Raji (cell line): Measurements from ENCODE around the gene TPPP3.

ENCODE experiments used
- POLR2A ChIP-seq: IDR thresholded peaks from 2 replicates; pipeline ENCODE4 v1.6.1; 2011; ENCODE audit warnings: low read depth, low read length, control low read depth; ENCODE audit not compliant: insufficient read depth

Gene TPPP3

GRCh38 chr16:67345401-67345800 is 47.9 kb downstream of the TPPP3 start:
- no peak for TF ChIP-seq POLR2A

GRCh38 chr16:67342616-67343015 is 50.7 kb downstream of the TPPP3 start:
- no peak for TF ChIP-seq POLR2A

- TF ChIP-seq POLR2A = no peak
These were observed 52.0 kb downstream of the TPPP3 start for GRCh38 chr16:67341250-67341649.
